Gastrocnemius medialis (tissue), 4 donors: ENCODE results near the gene PPEF1.

Source experiments
- POLR2A ChIP-seq, 2 donors: fragments of 450-650 bp; IDR thresholded peaks; one replicate each; pipeline ENCODE4 v1.6.1; 2017; ENCODE audit warnings: antibody characterized with exemption in 2 of 2, mild to moderate bottlenecking in 2 of 2, moderate library complexity in 2 of 2
- TF ChIP-seq, protein P1 (sequence below), 5 experiments: fragments of 450-650 bp in 3 of 5; fragments of 200-600 bp in 2 of 5; sonication (generic) in 2 of 5; IDR thresholded peaks in 4 of 5; conservative IDR thresholded peaks in 1 of 5; 1 replicate in 4 of 5; 2 replicates in 1 of 5; pipeline ENCODE4 v1.5.1; 2016 to 2019; ENCODE audit warnings: antibody characterized with exemption in 5 of 5, mild to moderate bottlenecking in 3 of 5, moderate library complexity in 3 of 5

DNA sequence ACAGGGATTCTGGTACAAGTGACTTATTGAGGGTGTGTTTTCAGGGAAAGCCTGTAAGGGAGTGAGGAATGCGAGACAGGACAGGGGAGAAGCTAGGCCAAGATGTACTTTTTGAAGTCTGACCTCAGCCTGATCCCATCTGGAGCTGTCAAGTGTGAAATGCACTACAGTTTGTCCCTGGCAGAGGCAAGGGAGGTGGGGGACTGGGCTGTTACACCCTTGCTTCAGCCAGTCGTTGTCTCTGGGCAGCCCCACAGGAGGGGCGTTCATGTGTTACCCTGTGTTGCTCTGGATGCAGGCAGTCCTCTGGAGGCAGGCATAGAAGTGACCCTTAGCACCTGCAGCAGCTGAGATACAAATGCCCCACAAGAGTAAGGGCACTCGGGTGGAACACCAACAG, 25.8 kb downstream of the PPEF1 start:
- TF ChIP-seq, protein P1, sequence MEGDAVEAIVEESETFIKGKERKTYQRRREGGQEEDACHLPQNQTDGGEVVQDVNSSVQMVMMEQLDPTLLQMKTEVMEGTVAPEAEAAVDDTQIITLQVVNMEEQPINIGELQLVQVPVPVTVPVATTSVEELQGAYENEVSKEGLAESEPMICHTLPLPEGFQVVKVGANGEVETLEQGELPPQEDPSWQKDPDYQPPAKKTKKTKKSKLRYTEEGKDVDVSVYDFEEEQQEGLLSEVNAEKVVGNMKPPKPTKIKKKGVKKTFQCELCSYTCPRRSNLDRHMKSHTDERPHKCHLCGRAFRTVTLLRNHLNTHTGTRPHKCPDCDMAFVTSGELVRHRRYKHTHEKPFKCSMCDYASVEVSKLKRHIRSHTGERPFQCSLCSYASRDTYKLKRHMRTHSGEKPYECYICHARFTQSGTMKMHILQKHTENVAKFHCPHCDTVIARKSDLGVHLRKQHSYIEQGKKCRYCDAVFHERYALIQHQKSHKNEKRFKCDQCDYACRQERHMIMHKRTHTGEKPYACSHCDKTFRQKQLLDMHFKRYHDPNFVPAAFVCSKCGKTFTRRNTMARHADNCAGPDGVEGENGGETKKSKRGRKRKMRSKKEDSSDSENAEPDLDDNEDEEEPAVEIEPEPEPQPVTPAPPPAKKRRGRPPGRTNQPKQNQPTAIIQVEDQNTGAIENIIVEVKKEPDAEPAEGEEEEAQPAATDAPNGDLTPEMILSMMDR (IDR thresholded peaks at IDR 0.05 in 4 of 5, conservative IDR thresholded peaks at IDR 0.05 in 1 of 5) = no peak
- TF ChIP-seq POLR2A (IDR thresholded peaks at IDR 0.05) = no peak
